Esophagus (tissue), 2 donors: ENCODE data around the gene ADAMTS1. TPM values are rescaled to one million over a fixed set of nuclear protein-coding genes. Genes with fewer than 3 reads are reported as not detected.
A peak's percentile ranks its signal among the peaks of the same experiment; 100 is the strongest.

ENCODE experiments used
- H3K27ac ChIP-seq, 2 donors: one replicate each; pipeline ENCODE4 v1.5.1; 2013; ENCODE audit warnings: low read depth in 2 of 2, mild to moderate bottlenecking in 2 of 2, inconsistent platforms in 1 of 2, low read length in 1 of 2, moderate library complexity in 1 of 2
- H3K27me3 ChIP-seq, 2 donors: one replicate each; pipeline ENCODE4 v1.6.1; 2013; ENCODE audit warnings: low read length in 2 of 2, control low read depth in 1 of 2, mild to moderate bottlenecking in 1 of 2; ENCODE audit not compliant: insufficient read depth in 2 of 2, control insufficient read depth in 1 of 2
- H3K36me3 ChIP-seq, 2 donors: one replicate each; pipeline ENCODE4 v1.6.1; 2013; ENCODE audit warnings: low read length in 1 of 2; ENCODE audit not compliant: control insufficient read depth in 2 of 2, insufficient read depth in 2 of 2
- H3K4me1 ChIP-seq, 2 donors: one replicate each; pipeline ENCODE4 v1.6.1; 2013; ENCODE audit warnings: low read length in 1 of 2; ENCODE audit not compliant: control insufficient read depth in 2 of 2, insufficient read depth in 2 of 2
- H3K4me3 ChIP-seq, 2 donors: one replicate each; pipeline ENCODE4 v1.5.1; 2013; ENCODE audit warnings: low read length in 2 of 2, mild to moderate bottlenecking in 2 of 2, low read depth in 1 of 2, moderate library complexity in 1 of 2
- H3K9me3 ChIP-seq, 2 donors: one replicate each; pipeline ENCODE4 v1.6.1; 2013; ENCODE audit warnings: mild to moderate bottlenecking in 2 of 2, low read depth in 1 of 2, low read length in 1 of 2, moderate library complexity in 1 of 2; ENCODE audit not compliant: control insufficient read depth in 2 of 2, insufficient read depth in 1 of 2
- WGBS, 2 donors: extraction: QIAGEN DNeasy Blood & Tissue Kit; methylation state at CpG; one replicate each; pipeline ENCODE4 v1.1.7; 2013; 5-methylcytosine and 5-hydroxymethylcytosine counted together
- polyA plus RNA-seq, 2 donors: library from polyadenylated mRNA; stranded (reverse); fragments of 200-250 nt; gene quantifications; one replicate each; pipeline ENCODE4 v1.2.3, GENCODE V29; 2013
- donor health status: healthy with polysubstance abuse.
- donor health status: Bipolar disorder and iron deficiency.

The ADAMTS1 gene
- polyA plus RNA-seq, 2 donors = 5.2 to 10.2 TPM

DNA sequence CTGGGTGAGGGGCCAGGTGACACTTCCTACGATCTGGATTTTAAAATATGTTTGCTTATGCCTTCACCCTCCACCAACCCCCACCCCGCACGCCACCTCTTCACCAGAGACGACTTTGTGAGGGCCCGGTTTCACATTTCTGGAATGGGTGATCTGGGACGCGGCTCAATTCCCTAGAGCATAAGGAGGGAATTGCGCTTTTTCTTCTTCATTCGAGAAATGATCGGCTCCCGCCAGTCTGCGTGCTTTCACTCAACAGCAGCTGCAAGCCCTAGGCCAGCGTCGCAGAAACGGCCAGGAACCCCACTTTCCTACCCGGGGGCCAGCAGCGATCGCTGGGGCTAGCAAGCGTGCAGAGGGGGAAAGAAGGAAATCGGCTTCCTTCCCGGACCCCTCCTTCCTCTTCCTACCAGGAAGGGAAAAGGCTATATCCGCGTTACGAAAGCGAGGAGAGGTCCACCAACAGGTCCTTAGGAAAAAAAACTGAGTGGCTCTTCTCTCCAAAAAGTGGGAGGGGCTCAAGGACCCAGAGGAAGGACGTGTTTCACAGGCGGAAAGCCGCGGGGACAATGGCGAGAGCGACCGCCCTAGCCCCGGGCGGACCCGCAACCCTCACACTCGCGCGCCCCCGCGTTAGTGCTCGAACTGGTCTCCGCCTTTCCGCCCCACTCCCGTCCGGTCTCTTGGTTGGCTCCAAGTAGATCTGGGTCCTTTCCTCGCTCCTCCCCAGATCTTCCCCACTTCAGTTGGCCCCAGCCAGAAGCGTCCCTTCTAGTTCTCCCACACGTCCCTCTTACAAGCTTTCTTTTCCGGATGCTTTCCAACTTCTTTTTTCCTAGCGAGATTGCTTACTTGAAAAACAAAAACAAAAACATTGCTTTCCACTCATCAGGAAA is 1.1 kb upstream of the ADAMTS1 start:
- peaks cover 3 to 5% of the 10 kb centered on the region in 2 donors for H3K4me1 ChIP-seq
- H3K27me3 ChIP-seq = no peaks in the 10 kb centered on the region
- H3K4me3 ChIP-seq = peak overlapping the region; percentile 43 to 56
- peak overlapping the region; percentile 82 to 94 for H3K27ac ChIP-seq
- peaks cover 0 to 3% of the 10 kb centered on the region in 2 donors for H3K36me3 ChIP-seq
- no peaks in the 10 kb centered on the region for H3K9me3 ChIP-seq
- 1% methylated on average over 50 of the region's 50 CpGs for WGBS, 2 donors

GRCh38 chr21:26845759-26846035 is 488 bp upstream of the ADAMTS1 start:
- 1% methylated on average over 7 of the region's 7 CpGs for WGBS, 2 donors
- peak overlapping the region; percentile 82 to 94 for H3K27ac ChIP-seq
- peaks cover 3 to 5% of the 10 kb centered on the region in 2 donors for H3K4me1 ChIP-seq
- no peaks in the 10 kb centered on the region for H3K27me3 ChIP-seq
- H3K36me3 ChIP-seq = peaks cover 0 to 6% of the 10 kb centered on the region in 2 donors
- peak overlapping the region; percentile 43 to 56 for H3K4me3 ChIP-seq
- no peaks in the 10 kb centered on the region for H3K9me3 ChIP-seq

GRCh38 chr21:26844258-26845065 is 747 bp downstream of the ADAMTS1 start:
- WGBS, 2 donors = 1 to 2% methylated on average over 81 to 96 of the region's 96 CpGs
- H3K4me1 ChIP-seq = peaks cover 3 to 5% of the 10 kb centered on the region in 2 donors
- peak overlapping the region; percentile 56 to 63 for H3K4me3 ChIP-seq

GRCh38 chr21:26843933-26844257 is 1.3 kb downstream of the ADAMTS1 start:
- 1 to 2% methylated on average over 11 of the region's 11 CpGs for WGBS, 2 donors
- Histone ChIP-seq H3K27me3 (no peaks in the 10 kb centered on the region), H3K4me1 (peaks cover 3 to 5% of the 10 kb centered on the region in 2 donors), H3K9me3 (no peaks in the 10 kb centered on the region), H3K4me3 (peak overlapping the region; percentile 56 to 63), H3K36me3 (peaks cover 0 to 6% of the 10 kb centered on the region in 2 donors), H3K27ac (peak overlapping the region; percentile 69 to 75)

More at GRCh38 chr21:26844258-26845065, 747 bp downstream of the ADAMTS1 start:
- no peaks in the 10 kb centered on the region for H3K27me3 ChIP-seq
- H3K27ac ChIP-seq = peak overlapping the region; percentile 69 to 75
- peaks cover 0 to 6% of the 10 kb centered on the region in 2 donors for H3K36me3 ChIP-seq
- H3K9me3 ChIP-seq = no peaks in the 10 kb centered on the region

DNA sequence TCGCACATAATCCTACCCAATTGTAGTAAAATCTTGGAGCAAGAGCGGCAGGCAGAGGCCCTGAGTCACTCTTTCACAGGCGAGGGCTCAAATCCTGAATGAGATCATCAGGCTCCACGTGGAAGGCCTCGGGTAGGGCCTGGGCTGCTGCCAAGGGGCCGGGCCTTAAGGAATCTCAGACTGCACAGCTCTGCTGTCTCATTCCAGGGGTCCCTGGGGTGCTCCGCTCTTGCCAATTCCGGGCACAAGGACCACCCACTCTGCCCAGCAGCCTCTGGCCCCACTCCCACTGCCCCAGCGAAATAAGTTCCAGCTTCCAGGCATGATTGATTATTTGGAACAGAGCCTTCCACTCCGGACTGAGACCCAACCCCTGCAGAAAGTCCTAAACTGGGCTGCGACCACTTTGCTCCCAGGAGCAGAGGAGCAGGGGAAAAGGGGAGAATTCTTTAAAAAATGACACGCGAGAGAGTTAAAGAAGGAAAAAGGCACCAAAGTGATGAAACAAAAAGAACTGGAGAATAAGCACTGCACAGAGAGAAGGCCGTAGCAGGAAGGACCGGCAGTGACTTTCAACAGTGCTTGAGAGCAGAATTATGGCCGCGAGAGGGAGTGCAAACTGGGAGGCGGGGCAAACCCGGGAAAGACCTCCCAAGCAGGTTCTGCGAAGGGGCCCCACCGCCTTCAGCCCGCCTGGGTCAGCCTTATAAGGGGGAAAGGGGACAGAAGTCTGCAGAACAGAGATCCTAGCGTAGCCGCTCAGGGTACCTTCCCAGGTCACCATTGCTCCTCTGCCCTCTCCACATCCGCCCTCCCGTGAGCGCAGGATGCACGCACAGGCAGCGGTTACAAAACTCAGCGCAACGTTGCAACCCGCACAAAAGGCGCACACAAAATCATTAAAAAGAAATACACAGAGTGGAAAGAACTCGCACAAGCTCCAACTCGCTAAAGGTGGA is 2.0 kb downstream of the ADAMTS1 start:
- Histone ChIP-seq H3K4me1 (peaks cover 3 to 5% of the 10 kb centered on the region in 2 donors), H3K27me3 (no peaks in the 10 kb centered on the region), H3K4me3 (peak overlapping the region; percentile 56 to 63)

DNA sequence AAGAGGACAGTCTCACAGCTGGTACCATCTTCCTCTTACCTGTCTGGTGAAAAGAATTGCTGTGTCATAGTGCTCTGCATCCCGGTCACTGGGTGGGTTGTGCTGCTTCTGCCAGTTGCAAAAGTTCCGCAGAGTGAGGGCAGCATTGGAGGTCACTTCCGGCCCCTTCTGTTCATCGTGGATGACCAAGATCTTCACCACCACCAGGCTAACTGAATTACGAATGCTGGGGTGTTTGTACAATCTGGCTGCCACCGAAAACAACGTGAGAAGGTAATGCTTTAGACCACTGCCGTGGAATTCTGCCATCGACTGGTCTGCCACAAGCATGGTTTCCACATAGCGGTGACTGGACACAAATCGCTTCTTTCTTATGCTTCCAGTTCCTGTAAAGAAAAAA is 2.9 kb downstream of the ADAMTS1 start:
- H3K9me3 ChIP-seq = no peaks in the 10 kb centered on the region
- H3K36me3 ChIP-seq = peaks cover 0 to 8% of the 10 kb centered on the region in 2 donors
- H3K4me3 ChIP-seq = peak overlapping the region; percentile 26 to 56
- WGBS, 2 donors = 61 to 75% methylated on average over 11 of the region's 11 CpGs
- no peaks in the 10 kb centered on the region for H3K27me3 ChIP-seq
- H3K4me1 ChIP-seq = peaks cover 3 to 5% of the 10 kb centered on the region in 2 donors
- peak overlapping the region in 1 of 2 donors; percentile 8 for H3K27ac ChIP-seq

More for the DNA sequence above, 2.0 kb downstream of the ADAMTS1 start:
- 3 to 4% methylated on average over 35 of the region's 35 CpGs for WGBS, 2 donors
- Histone ChIP-seq H3K27ac (peak overlapping the region; percentile 69 to 75), H3K9me3 (no peaks in the 10 kb centered on the region), H3K36me3 (peaks cover 0 to 6% of the 10 kb centered on the region in 2 donors)

DNA sequence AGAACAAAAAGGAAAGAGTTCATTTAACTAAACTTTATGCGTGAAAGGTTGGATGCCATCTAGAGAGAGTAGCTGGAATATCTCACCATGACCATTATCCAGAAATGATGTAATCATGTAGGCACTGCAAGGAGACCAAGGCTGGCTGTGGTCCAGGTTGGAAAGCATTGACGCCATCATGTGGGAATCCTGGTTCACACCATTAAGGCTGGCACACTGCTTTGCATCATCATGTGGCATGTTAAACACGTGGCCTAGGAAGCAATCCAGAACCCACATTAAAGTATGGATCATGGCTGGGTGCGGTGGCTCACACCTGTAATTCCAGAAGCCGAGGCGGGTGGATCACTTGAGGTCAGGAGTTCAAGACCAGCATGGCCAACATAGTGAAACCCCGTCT is 4.3 kb downstream of the ADAMTS1 start:
- no peak overlapping the region for H3K27ac ChIP-seq
- 65 to 68% methylated on average over 7 of the region's 7 CpGs for WGBS, 2 donors
- H3K4me1 ChIP-seq = peaks cover 3 to 5% of the 10 kb centered on the region in 2 donors

GRCh38 chr21:26840201-26840600 is 5.0 kb downstream of the ADAMTS1 start:
- H3K4me3 ChIP-seq = no peak overlapping the region
- no peaks in the 10 kb centered on the region for H3K27me3 ChIP-seq
- H3K36me3 ChIP-seq = peaks cover 0 to 8% of the 10 kb centered on the region in 2 donors
- no peak overlapping the region for H3K27ac ChIP-seq
- H3K9me3 ChIP-seq = no peaks in the 10 kb centered on the region
- 69 to 70% methylated on average over 10 of the region's 10 CpGs for WGBS, 2 donors
- H3K4me1 ChIP-seq = peaks cover 0 to 5% of the 10 kb centered on the region in 2 donors

More for the DNA sequence above, 4.3 kb downstream of the ADAMTS1 start:
- Histone ChIP-seq H3K27me3 (no peaks in the 10 kb centered on the region), H3K4me3 (no peak overlapping the region), H3K36me3 (peaks cover 0 to 8% of the 10 kb centered on the region in 2 donors), H3K9me3 (no peaks in the 10 kb centered on the region)

DNA sequence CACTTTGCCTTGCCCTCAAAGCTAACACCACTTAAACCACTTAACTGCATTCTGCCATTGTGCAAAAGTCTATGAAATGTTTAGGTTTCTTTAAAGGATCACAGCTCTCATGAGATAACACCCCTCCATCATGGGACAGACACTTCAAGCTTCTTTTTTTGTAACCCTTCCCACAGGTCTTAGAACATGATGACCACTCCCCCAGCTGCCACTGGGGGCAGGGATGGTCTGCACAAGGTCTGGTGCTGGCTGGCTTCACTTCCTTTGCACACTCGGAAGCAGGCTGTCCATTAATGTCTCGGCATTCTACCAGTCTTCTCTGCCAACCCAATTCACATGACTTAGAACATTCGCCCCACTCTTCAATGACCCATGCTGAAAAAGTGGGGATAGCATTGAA is 7.7 kb downstream of the ADAMTS1 start:
- H3K36me3 ChIP-seq = peaks cover 0 to 8% of the 10 kb centered on the region in 2 donors

More for the DNA sequence above, 7.7 kb downstream of the ADAMTS1 start:
- H3K27ac ChIP-seq = no peak overlapping the region
- no peak overlapping the region for H3K4me3 ChIP-seq
- no peaks in the 10 kb centered on the region for H3K9me3 ChIP-seq
- 74 to 85% methylated on average over 3 of the region's 3 CpGs for WGBS, 2 donors
- no peaks in the 10 kb centered on the region for H3K27me3 ChIP-seq
- no peaks in the 10 kb centered on the region for H3K4me1 ChIP-seq
